Measurements from ENCODE around the gene KIAA1328.

KIAA1328 gene

DNA sequence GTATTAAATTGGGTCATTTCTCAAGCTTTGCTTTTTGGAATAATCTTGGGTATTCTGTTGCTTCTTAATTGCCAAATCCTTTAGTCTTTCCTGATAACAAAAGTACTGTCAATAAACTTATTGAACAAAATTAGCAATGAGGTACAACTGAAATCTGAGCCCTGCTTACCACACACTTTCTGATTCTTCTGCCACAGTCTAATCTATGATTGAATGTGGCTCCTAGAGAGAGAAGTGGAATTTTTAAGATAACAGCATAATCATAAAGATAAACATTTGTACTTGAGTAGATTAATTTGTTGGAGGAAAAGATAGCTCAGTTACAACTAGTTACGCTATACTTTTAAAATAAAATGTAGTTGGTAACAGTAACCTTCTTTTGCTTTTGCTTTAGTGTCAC, 381.9 kb downstream of the KIAA1328 start:
- Histone ChIP-seq H3K4me2 (no peak overlapping the region), H3K9ac (no peak overlapping the region), H3K4me3 (no peak overlapping the region), H3K36me3 (no peaks in the 10 kb centered on the region), H3K27ac (no peak overlapping the region), H3K27me3 (no peaks in the 10 kb centered on the region), H3K4me1 (no peaks in the 10 kb centered on the region), H4K20me1 (no peaks in the 10 kb centered on the region), H3K9me3 (no peaks in the 10 kb centered on the region)
- no peak for TF ChIP-seq Cebpa-rat (IDR thresholded peaks at IDR 0.05)

DNA sequence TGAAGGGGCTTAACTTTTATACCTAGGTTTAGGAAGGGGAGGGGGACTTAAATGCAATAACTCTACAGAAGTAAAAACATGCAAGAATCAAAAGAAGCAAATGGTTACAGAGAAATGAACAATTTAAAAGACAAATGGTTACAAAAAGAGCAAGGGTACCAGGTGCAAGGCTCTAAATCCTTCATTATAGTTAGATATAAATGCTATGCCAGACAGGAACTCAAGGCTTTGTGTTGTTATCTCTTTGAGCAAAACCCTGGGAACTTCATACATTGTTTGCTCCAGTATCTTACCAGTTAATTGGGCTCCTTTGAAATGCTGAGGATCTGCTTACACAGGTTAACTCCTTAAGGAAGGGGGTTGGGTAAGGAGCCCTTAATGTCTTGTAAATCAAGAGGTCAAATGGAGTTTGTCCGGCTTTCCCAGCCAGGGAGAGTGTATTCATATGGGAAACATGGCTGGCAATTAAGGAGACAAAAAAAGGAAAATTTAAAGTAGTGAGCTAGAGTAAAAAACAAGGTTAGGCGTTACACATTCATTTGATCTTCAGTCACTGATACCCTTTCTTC, 389.2 kb downstream of the KIAA1328 start:
- Histone ChIP-seq H3K4me2 (no peak overlapping the region), H3K4me3 (no peak overlapping the region), H3K9me3 (no peaks in the 10 kb centered on the region; the same call in 1 of the 2 replicates), H3K36me3 (0 out of 2 replicates have a peak, but pooled peaks cover under 1% of the 10 kb centered on the region), H3K4me1 (no peaks in the 10 kb centered on the region), H3K9ac (no peak overlapping the region), H3K27ac (no peak overlapping the region), H4K20me1 (no peaks in the 10 kb centered on the region), H3K27me3 (no peaks in the 10 kb centered on the region)
- no peak for TF ChIP-seq Cebpa-rat (IDR thresholded peaks at IDR 0.05)

DNA sequence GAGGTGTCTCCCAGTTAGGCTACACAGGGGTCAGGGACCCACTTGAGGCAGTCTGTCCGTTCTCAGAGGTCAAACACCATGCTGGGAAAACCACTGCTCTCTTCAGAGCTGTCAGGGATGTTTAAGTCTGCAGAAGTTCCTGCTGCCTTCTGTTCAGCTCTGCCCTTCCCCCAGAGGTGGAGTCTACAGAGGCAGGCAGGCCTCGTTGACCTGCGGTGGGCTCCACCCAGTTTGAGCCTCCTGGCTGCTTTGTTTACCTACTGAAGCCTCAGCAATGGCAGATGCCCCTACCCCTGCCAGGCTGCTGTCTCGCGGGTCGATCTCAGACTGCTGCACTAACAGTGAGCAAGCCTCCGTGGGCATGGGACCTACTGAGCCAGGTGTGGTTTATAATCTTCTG, 390.3 kb downstream of the KIAA1328 start:
- no peaks in the 10 kb centered on the region; the same call in 1 of the 2 replicates for H3K9me3 ChIP-seq
- H3K27ac ChIP-seq: no peak overlapping the region
- H3K4me2 ChIP-seq: no peak overlapping the region
- no peak overlapping the region for H3K4me3 ChIP-seq
- no peaks in the 10 kb centered on the region for H3K27me3 ChIP-seq
- H3K4me1 ChIP-seq: no peaks in the 10 kb centered on the region
- no peak overlapping the region for H3K9ac ChIP-seq
- H3K36me3 ChIP-seq: 0 out of 2 replicates have a peak, but pooled peaks cover 5% of the 10 kb centered on the region
- no peaks in the 10 kb centered on the region for H4K20me1 ChIP-seq
- no peak for TF ChIP-seq Cebpa-rat (IDR thresholded peaks at IDR 0.05)

DNA sequence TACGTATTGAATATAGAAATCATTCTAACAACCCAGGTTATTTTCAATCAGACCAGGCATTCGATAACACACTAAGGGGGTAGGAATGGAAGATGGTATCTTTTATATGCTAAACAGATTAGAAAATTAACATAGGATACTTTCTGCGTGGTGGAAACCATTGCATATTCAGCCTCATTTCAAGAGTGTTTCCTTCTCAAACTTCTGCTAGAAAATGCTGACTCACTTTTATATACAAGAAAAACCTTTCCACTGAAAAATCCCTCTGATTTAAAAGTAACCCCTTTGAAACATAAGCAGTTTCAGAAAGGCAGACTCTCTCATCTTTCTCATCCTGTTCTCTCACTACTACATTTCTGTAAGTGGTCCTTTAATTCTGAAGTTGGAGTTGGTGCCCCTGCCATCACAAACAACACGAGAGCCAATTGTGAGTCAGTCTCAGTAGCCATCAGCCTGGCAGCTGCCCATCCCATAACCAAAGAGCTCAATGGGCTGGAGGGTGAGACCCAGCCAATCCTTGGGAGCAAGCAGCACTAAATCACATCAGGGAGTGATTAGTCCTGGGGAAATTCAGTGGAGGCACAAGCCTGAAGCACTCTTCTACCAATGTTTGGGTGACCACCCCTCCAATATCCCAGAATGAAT, 393.5 kb downstream of the KIAA1328 start:
- H3K4me3 ChIP-seq: no peak overlapping the region
- H3K4me1 ChIP-seq: peaks cover 16% of the 10 kb centered on the region
- no peaks in the 10 kb centered on the region for H3K27me3 ChIP-seq
- H3K4me2 ChIP-seq: no peak overlapping the region
- H4K20me1 ChIP-seq: no peaks in the 10 kb centered on the region
- no peak overlapping the region for H3K27ac ChIP-seq
- no peak overlapping the region for H3K9ac ChIP-seq
- no peaks in the 10 kb centered on the region for H3K9me3 ChIP-seq
- TF ChIP-seq Cebpa-rat (IDR thresholded peaks at IDR 0.05): no peak
- 0 out of 2 replicates have a peak, but pooled peaks cover 5% of the 10 kb centered on the region for H3K36me3 ChIP-seq

DNA sequence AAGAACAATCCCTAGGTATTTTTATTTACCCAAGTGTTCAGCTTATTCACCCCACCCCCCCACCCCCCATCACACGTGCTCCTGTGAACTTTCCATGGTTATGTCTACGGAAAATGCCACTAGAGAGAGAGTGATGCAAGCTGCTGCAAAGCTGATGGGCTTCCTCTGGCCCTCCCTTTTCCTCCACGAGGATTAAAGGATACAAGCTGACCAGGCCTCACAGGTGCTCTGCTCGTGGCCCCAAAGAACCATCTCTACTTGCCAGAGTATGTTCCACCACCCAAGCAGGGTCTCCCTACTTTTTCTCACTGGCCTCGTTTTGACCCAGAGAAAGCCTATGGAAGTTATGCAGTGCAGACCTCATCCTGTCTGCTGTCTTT, 394.1 kb downstream of the KIAA1328 start:
- H3K27ac ChIP-seq: no peak overlapping the region
- TF ChIP-seq Cebpa-rat (IDR thresholded peaks at IDR 0.05): no peak
- H3K4me2 ChIP-seq: no peak overlapping the region
- H3K9me3 ChIP-seq: no peaks in the 10 kb centered on the region
- no peaks in the 10 kb centered on the region for H3K27me3 ChIP-seq
- peaks cover 16% of the 10 kb centered on the region for H3K4me1 ChIP-seq
- no peaks in the 10 kb centered on the region for H4K20me1 ChIP-seq
- H3K9ac ChIP-seq: no peak overlapping the region
- H3K36me3 ChIP-seq: 0 out of 2 replicates have a peak, but pooled peaks cover 5% of the 10 kb centered on the region
- no peak overlapping the region for H3K4me3 ChIP-seq

DNA sequence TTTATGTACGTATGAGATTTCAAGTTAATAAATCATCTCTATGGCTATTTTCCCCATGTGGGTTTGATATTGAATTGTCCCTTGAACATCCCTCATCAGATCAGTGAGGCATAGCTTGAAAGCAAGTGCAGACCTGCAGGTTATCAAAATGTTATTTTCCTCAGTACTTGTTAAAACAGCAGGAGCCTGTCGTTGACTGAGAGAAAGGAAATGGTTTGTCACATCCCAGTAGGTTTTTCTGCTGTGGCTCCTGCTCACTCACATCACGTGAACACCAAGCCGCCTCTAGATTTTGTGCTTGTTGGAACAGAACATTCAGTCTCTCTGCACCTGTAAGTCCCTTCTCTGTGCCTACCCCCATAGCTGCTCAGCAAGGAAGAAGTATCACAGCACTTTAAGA, 396.4 kb downstream of the KIAA1328 start:
- Histone ChIP-seq H3K4me2 (peak overlapping the region; percentile 53), H3K9ac (no peak overlapping the region), H3K4me1 (peaks cover 16% of the 10 kb centered on the region), H4K20me1 (no peaks in the 10 kb centered on the region), H3K4me3 (no peak overlapping the region), H3K27me3 (no peaks in the 10 kb centered on the region), H3K36me3 (0 out of 2 replicates have a peak, but pooled peaks cover 5% of the 10 kb centered on the region), H3K27ac (0 out of 2 replicates have a peak overlapping the region, but pooled peaks have one; percentile 5), H3K9me3 (no peaks in the 10 kb centered on the region)
- no peak for TF ChIP-seq Cebpa-rat (IDR thresholded peaks at IDR 0.05)

DNA sequence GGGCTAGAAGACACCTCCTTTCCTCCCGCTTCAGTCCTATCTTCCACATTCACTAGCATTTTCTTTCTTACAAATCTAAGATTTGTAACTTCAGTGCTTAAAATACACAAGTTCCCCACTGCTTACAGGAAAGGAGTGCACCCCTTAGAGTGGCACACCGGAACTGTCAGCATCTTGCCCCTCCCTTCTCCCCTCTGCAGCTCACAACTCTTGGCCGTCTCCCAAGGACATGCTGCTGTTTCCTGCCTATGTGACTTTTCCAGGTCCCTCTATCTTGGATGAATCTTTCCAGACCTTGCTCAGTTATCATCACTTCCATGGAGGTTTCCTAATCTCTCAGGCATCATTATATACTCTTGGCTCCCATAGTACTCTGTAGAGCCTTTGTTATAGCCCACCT, 401.8 kb downstream of the KIAA1328 start:
- no peak for TF ChIP-seq Cebpa-rat (IDR thresholded peaks at IDR 0.05)
- Histone ChIP-seq H3K27me3 (no peaks in the 10 kb centered on the region), H3K4me3 (no peak overlapping the region), H3K27ac (no peak overlapping the region), H3K9ac (no peak overlapping the region), H3K36me3 (no peaks in the 10 kb centered on the region), H3K9me3 (no peaks in the 10 kb centered on the region), H3K4me2 (no peak overlapping the region), H4K20me1 (no peaks in the 10 kb centered on the region), H3K4me1 (peaks cover 2% of the 10 kb centered on the region)

DNA sequence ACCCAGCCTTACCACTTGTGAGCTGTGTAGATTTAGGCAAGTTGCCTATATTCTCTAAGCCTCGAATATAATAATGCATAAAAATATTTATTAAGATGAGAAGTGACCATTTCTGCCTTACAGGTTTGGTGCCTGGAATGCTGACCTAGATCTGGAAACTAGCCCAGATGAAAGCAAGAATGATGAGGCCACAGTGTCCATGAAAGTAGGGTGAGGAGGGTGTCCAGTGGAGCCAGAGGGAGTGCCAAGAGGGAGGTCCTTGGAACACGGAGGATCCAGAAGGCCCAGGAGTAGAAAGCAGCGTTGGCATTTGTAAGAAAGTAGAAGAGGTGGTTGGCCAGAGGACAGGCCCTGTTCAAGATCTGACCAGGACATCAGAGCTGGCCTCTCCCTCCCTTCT, 402.3 kb downstream of the KIAA1328 start:
- Histone ChIP-seq H3K4me1 (no peaks in the 10 kb centered on the region), H3K9ac (no peak overlapping the region), H3K4me2 (no peak overlapping the region), H4K20me1 (no peaks in the 10 kb centered on the region), H3K9me3 (no peaks in the 10 kb centered on the region), H3K4me3 (no peak overlapping the region), H3K27ac (no peak overlapping the region), H3K36me3 (no peaks in the 10 kb centered on the region), H3K27me3 (no peaks in the 10 kb centered on the region)
- no peak for TF ChIP-seq Cebpa-rat (IDR thresholded peaks at IDR 0.05)

DNA sequence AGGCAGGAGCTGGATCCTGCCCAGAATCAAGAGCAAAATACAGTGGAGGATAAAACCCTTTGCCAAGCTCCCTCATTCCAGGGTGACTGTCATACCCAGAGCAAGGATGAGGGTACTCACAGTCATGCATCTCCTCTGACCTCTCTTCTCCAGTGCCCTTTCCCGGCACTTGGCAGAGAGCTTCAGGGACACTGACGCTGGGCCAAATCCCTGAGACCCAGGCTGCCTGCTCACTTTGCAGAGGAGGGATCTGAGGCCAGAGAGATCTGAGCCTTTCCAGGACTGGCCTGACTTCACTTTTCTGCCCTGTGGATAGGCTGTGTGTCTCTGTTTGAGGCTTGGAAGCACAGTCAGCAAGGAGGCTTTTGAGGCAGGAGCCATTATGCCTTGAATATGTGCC, 406.7 kb downstream of the KIAA1328 start:
- Histone ChIP-seq H3K4me1 (no peaks in the 10 kb centered on the region), H3K4me3 (no peak overlapping the region), H3K9me3 (no peaks in the 10 kb centered on the region), H3K9ac (no peak overlapping the region), H3K27me3 (no peaks in the 10 kb centered on the region), H3K4me2 (no peak overlapping the region), H4K20me1 (no peaks in the 10 kb centered on the region), H3K27ac (no peak overlapping the region), H3K36me3 (no peaks in the 10 kb centered on the region)
- TF ChIP-seq Cebpa-rat (IDR thresholded peaks at IDR 0.05): no peak

DNA sequence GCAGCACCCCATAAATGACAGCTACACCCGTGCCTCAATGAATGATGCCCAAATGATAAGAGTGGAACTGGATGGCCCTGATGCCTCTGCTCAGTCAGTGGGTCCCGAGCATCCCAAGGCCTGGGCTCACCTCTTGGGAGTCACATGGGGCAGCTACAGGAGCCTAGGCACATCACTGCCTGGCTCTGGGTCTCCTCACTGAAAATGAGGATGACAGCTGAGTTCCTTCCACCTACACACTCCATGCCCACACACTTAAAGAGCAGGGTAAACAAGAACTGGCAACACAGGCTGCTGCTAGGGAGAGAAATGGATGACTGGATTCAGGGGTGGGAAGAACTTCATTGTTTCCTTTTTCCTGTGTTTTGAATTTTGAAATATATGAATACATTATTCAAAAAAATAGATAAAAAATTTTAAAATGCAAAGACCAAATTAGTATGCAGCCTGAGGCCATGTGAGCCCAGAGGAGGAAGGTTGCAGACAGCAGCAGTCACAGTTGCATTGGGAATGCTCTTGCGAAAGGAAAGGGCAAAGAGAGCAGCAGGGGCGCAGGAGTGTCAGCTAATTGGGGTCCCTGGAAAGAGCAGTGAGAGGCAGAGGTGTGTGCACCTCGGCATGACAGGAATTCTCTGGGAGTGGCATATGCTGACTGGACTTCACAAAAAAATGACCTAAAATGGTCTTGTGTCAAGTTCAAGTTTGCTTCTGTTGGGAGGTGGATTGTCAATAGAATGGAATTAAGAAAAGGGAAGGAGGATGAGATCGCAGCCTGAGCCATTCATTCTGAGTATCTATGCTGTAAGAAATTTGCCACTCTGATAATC, 409.6 kb downstream of the KIAA1328 start:
- Histone ChIP-seq H3K27me3 (no peaks in the 10 kb centered on the region), H3K36me3 (no peaks in the 10 kb centered on the region), H3K4me1 (no peaks in the 10 kb centered on the region), H3K4me3 (no peak overlapping the region), H3K9ac (no peak overlapping the region), H4K20me1 (no peaks in the 10 kb centered on the region), H3K27ac (no peak overlapping the region), H3K9me3 (no peaks in the 10 kb centered on the region), H3K4me2 (no peak overlapping the region)
- TF ChIP-seq Cebpa-rat (IDR thresholded peaks at IDR 0.05): no peak
